Measurements from ENCODE around the gene ETNK2.

Gene ETNK2

GRCh38 chr1:204128464-204128963, 23.3 kb downstream of the ETNK2 start:
- no peak for TF ChIP-seq PKNOX1 (IDR thresholded peaks at IDR 0.05)
- no peak for TF ChIP-seq FOXK2 (IDR thresholded peaks at IDR 0.05)
- TF ChIP-seq LEF1 (IDR thresholded peaks at IDR 0.05; ENCODE audit: borderline replicate concordance) = no peak
- no peak for TF ChIP-seq L3MBTL2 (conservative IDR thresholded peaks at IDR 0.05)
- no peak for TF ChIP-seq ZNF384 (IDR thresholded peaks at IDR 0.05)
- no peak for TF ChIP-seq ELF4 (IDR thresholded peaks at IDR 0.05)
- no peak for TF ChIP-seq FOXM1 (IDR thresholded peaks at IDR 0.05; ENCODE audit: borderline replicate concordance)
- no peak for TF ChIP-seq CTBP1 (IDR thresholded peaks at IDR 0.05; ENCODE audit: borderline replicate concordance)
- TF ChIP-seq NFRKB (IDR thresholded peaks at IDR 0.05) = no peak
- TF ChIP-seq FOXA1 (IDR thresholded peaks at IDR 0.05) = no peak
- TF ChIP-seq SUZ12 (IDR thresholded peaks at IDR 0.05) = no peak
- POLR2A ChIA-PET = interaction anchor here (1.3 kb wide), 2 partner anchors 23 to 255 kb away, joined by 5 to 6 read pairs; partner anchors contain the start of gene ETNK2
- CTCF ChIA-PET = interaction anchor here (0.7 to 3.5 kb wide), 15 partner anchors 8 to 264 kb away, joined by 3 to 27 read pairs (median 4); partner anchors contain the start of gene ETNK2
- no peak for DNase-seq (ENCODE audit: extremely low spot score)

GRCh38 chr1:204127597-204128242, 24.1 kb downstream of the ETNK2 start:
- peak; percentile 83 for DNase-seq (ENCODE audit: extremely low spot score)
- no peak for TF ChIP-seq ZNF384 (IDR thresholded peaks at IDR 0.05)
- TF ChIP-seq PKNOX1 (IDR thresholded peaks at IDR 0.05) = peak; percentile 67
- ChIA-PET POLR2A (no interaction called here), CTCF (interaction anchor here (0.9 to 3.5 kb wide), 5 partner anchors 11 to 257 kb away, joined by 3 to 27 read pairs (median 4); no protein-coding TSS in a partner anchor)

- ChIA-PET POLR2A (no interaction called here), CTCF (interaction anchor here (1.6 to 3.5 kb wide), 2 partner anchors 236 to 256 kb away, joined by 4 to 27 read pairs; no protein-coding TSS in a partner anchor)
- TF ChIP-seq FOXK2 (IDR thresholded peaks at IDR 0.05) (no peak), HDGF (IDR thresholded peaks at IDR 0.05; ENCODE audit: borderline replicate concordance) (no peak), ELF4 (IDR thresholded peaks at IDR 0.05) (no peak), PKNOX1 (IDR thresholded peaks at IDR 0.05) (no peak), FOXA1 (IDR thresholded peaks at IDR 0.05) (no peak), TARDBP (IDR thresholded peaks at IDR 0.05) (no peak), SP1 (IDR thresholded peaks at IDR 0.05) (no peak), ARNT (IDR thresholded peaks at IDR 0.05) (no peak)
- DNase-seq (ENCODE audit: extremely low spot score) = no peak
These were observed 24.9 kb downstream of the ETNK2 start for GRCh38 chr1:204126956-204127355.

- no peak for DNase-seq (ENCODE audit: extremely low spot score)
- POLR2A ChIA-PET = no interaction called here
- TF ChIP-seq HDGF (IDR thresholded peaks at IDR 0.05; ENCODE audit: borderline replicate concordance) (no peak), L3MBTL2 (conservative IDR thresholded peaks at IDR 0.05) (no peak), FOXK2 (IDR thresholded peaks at IDR 0.05) (no peak), FOXA1 (IDR thresholded peaks at IDR 0.05) (no peak), BHLHE40 (IDR thresholded peaks at IDR 0.05; ENCODE audit: borderline replicate concordance) (no peak), SP1 (IDR thresholded peaks at IDR 0.05) (no peak), FOXM1 (IDR thresholded peaks at IDR 0.05; ENCODE audit: borderline replicate concordance) (no peak), ARNT (IDR thresholded peaks at IDR 0.05) (no peak)
- CTCF ChIA-PET = interaction anchor here (3.5 kb wide), 1 partner anchor 255 kb away, joined by 27 read pairs; no protein-coding TSS in a partner anchor
These were observed 25.5 kb downstream of the ETNK2 start for GRCh38 chr1:204126386-204126785.

GRCh38 chr1:204125759-204126351, 26.0 kb downstream of the ETNK2 start:
- TF ChIP-seq L3MBTL2 (conservative IDR thresholded peaks at IDR 0.05) = no peak
- TF ChIP-seq FOXM1 (IDR thresholded peaks at IDR 0.05; ENCODE audit: borderline replicate concordance) = no peak
- TF ChIP-seq HDGF (IDR thresholded peaks at IDR 0.05; ENCODE audit: borderline replicate concordance) = no peak
- TF ChIP-seq LEF1 (IDR thresholded peaks at IDR 0.05; ENCODE audit: borderline replicate concordance) = no peak
- TF ChIP-seq CTBP1 (IDR thresholded peaks at IDR 0.05; ENCODE audit: borderline replicate concordance) = no peak
- TF ChIP-seq SP1 (IDR thresholded peaks at IDR 0.05) = no peak
- no peak for TF ChIP-seq SUZ12 (IDR thresholded peaks at IDR 0.05)
- no peak for DNase-seq (ENCODE audit: extremely low spot score)
- ChIA-PET CTCF (interaction anchor here (0.6 kb wide), 1 partner anchor 274 kb away, joined by 3 read pairs; no protein-coding TSS in a partner anchor), POLR2A (no interaction called here)

GRCh38 chr1:204124639-204125038, 27.2 kb downstream of the ETNK2 start:
- POLR2A ChIA-PET = no interaction called here
- CTCF ChIA-PET = interaction anchor here (0.6 kb wide), 1 partner anchor 68 kb away, joined by 3 read pairs; no protein-coding TSS in a partner anchor
- TF ChIP-seq CTBP1 (IDR thresholded peaks at IDR 0.05; ENCODE audit: borderline replicate concordance) (no peak), TARDBP (IDR thresholded peaks at IDR 0.05) (no peak), HDGF (IDR thresholded peaks at IDR 0.05; ENCODE audit: borderline replicate concordance) (no peak), FOXA1 (IDR thresholded peaks at IDR 0.05) (no peak), L3MBTL2 (conservative IDR thresholded peaks at IDR 0.05) (no peak), PKNOX1 (IDR thresholded peaks at IDR 0.05) (no peak), ARNT (IDR thresholded peaks at IDR 0.05) (no peak)
- no peak for DNase-seq (ENCODE audit: extremely low spot score)

All from HEK293T (cell line).